HG02884 (cell line): ENCODE results near the gene SERPINB7.
A peak's percentile ranks its signal among the peaks of the same experiment; 100 is the strongest.

ENCODE experiments used
- ATAC-seq: cut with Tn5 transposase; IDR thresholded peaks from one replicate; pipeline ENCODE4 v1.9.1; 2021; ENCODE audit warnings: mild to moderate bottlenecking, moderate library complexity; ENCODE audit not compliant: unreplicated experiment

The SERPINB7 gene

GRCh38 chr18:63784787-63785452 is 9.7 kb downstream of the SERPINB7 start:
- ATAC-seq = no peak

DNA sequence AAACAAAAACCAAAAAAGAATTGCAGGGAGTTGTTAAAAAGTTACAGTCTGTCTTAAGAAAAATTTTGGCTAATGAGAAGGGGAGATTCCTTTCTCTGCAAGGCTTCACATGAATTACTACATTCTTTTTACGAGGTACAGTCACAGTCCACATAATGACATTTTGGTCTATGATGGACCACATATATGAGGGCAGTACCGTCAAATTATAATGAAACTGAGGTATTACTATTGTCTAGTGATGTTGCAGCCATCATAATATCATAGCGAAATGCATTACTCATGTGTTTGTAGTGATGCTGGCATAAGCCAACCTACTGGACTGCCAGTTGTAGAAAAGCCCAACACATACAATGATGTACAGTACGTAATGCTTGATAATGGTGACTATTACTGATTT is 12.5 kb downstream of the SERPINB7 start:
- no peak for ATAC-seq

DNA sequence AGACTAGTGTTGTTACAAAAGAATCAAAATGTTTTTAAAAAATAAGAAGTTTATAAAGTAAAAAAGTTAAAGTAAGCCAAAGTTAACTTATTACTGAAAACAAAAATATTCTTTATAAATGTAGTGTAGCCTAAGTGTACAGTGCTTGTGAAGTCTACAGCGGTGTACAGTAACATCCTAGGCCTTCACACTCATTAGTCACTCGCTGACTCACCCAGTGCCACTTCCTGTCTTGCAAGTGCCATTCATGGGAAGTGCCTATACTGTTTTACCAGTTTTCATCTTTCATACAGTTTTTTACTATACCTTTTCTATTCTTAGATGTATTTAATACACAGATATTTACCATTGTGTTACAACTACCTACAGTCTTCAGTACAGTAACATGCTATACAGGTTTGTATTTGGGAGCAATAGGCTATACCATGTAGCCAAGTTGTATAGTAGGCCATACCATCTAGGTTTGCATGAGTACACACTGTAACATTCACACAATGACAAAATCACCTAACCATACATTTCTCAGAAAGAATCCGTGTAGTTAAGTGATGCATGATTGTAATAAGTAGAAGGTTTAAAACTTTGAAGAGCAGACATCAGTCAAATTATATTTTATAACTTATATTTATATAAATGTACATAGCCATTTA is 13.4 kb downstream of the SERPINB7 start:
- no peak for ATAC-seq

GRCh38 chr18:63789327-63789726 is 14.1 kb downstream of the SERPINB7 start:
- no peak for ATAC-seq

DNA sequence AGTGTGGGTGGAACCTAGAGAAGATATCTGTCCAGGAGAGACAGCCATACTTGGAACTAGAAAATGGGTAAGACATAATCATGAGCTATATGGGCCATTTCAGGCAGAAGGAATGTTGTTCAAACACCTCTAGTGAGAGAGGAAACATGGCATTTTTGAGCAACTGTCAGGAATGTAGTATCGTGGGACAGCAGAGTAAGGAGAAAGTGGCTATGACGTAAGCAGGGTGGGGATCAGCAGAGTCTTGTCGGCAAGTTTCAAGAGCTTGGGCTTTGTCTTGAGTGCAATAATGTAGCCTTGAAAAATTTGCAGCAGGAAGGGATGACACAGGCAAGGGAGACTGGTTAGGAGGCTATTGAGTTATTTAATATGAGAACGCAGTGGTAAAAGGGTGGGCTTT is 20.4 kb downstream of the SERPINB7 start:
- ATAC-seq = no peak

DNA sequence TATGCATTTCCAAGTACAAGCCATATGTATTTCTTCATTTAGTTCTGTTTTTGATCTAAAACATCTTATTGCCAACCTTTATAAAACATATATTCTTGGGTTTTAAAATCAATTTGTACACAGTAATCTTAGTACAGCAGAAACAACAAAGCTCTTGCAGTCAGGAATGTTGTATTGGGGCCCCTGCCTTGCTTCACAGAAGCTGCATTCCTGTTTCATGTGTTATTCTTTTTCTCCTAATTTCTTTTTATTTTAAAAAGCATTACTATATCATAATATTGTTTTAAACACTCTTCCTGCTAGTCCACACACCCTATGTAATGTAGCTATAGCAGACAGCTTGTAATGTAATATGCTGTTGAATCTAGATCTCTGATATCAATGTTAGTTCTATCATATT is 24.0 kb downstream of the SERPINB7 start:
- no peak for ATAC-seq

DNA sequence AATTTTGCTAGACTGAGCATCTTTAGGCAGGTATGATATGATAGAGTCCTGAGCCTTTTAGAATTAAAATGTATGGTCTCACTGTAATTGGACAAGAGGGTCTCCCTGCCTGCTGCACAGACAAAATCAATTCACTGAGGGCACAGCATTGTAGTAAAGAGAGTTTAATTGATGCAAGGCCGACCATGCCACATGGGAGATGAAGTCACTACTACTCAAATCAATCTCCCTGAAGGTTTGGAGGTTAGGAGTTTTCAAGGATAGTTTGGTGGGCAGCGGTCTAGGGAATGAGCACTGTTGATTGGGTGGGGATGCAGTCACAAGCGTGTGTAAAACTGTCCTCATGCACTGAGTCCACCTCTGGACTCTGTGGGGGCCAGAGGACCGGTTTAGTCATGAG is 26.1 kb downstream of the SERPINB7 start:
- ATAC-seq = no peak

DNA sequence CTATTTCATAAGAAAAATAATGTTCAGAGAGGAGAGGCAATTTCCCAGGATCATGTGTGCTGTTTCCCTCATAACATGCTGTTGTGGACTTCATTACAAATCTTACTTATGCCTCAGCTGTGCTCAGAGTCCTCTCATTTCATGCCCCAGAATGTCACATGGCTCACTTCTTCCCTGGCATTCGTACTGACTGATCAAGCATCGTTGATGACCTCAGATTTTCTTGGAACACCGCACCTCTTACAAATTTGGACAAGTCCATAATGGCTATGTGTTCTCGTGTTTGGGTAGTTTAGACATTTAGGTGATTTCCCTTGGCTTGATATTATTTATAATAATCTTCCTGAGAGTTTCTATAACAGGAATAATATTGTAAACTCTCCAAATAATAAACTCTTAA is 32.9 kb downstream of the SERPINB7 start:
- ATAC-seq = no peak

DNA sequence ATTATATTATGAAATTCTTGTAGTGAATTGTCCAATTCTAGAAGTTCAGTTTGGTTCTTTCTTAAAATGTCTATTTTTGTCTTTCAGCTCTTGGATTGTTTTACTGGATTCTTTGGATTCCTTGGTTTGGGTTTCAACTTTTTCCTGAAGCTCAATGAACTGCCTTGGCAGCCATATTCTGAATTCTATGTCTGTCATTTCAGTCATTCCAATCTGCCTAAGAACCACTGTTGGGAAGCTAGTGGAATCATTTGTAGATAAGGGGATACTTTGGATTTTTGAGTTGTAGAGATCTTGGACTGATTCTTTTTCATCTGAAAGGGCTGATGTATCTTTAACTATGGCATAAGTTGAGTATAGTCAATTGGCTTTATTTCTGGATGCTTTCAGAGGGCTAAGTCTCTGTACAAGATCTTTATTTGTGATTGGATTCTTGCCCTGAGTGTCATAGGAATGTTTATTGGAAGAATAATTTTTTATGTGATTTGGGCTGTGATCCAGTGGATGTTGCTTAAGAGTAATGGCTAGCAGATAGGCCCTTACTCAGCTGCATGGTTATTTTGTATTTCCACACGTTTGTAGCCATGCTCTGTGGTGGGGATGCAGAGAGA is 42.3 kb downstream of the SERPINB7 start:
- ATAC-seq = no peak

- ATAC-seq = no peak
Measured at GRCh38 chr18:63818212-63818611, 43.0 kb downstream of the SERPINB7 start.

DNA sequence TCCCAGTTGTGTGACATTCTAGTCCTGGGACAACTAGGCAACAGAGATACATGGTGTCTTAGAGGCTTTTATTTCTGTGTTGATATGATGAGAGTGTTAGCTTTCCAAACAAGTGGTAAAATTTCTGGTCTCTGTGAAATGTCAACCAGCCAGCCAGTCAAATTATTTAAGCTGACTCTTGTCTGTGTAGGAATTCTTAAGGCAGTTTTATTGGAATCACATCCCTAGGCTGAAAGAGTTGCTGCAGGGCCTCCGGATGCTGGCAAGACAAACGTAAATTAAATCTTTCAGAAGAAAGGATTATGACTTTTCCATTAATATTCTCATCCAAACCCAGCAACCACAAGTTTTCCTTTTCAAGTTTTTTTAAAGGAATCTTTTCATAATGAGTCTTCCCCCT is 44.6 kb downstream of the SERPINB7 start:
- no peak for ATAC-seq

GRCh38 chr18:63820694-63821093 is 45.5 kb downstream of the SERPINB7 start:
- ATAC-seq = no peak

- ATAC-seq = no peak
Measured at GRCh38 chr18:63823516-63824219, 48.5 kb downstream of the SERPINB7 start.

- ATAC-seq = no peak
Measured at GRCh38 chr18:63824220-63824525, 49.0 kb downstream of the SERPINB7 start.

- no peak for ATAC-seq
Measured at GRCh38 chr18:63828120-63828519, 52.9 kb downstream of the SERPINB7 start.

- ATAC-seq = no peak
Measured at GRCh38 chr18:63828656-63829055, 53.4 kb downstream of the SERPINB7 start.

DNA sequence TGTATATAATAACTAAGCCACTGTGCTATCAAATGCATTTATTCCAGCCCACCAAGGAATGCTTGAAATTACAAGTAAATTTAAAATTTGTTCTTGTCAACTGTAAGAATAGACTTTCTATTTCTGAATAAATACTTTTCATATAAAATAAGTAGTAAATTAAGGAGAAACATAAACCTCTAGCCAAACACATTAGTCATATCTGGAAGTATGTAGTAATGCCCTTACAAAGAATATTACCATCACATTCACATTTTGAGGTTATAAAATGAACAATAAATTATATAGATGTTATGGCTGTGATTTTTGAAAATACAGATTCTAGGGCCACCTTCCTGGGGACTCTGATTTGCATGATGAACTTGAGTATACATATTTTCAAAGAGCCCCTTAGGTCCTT is 54.7 kb downstream of the SERPINB7 start:
- ATAC-seq = no peak

- ATAC-seq = peak; percentile 82
Measured at GRCh38 chr18:63831080-63831788, 56.0 kb downstream of the SERPINB7 start.

- ATAC-seq = peak; percentile 71
Measured at GRCh38 chr18:63832470-63832869, 57.3 kb downstream of the SERPINB7 start.

GRCh38 chr18:63834471-63835113 is 59.4 kb downstream of the SERPINB7 start:
- ATAC-seq = no peak

DNA sequence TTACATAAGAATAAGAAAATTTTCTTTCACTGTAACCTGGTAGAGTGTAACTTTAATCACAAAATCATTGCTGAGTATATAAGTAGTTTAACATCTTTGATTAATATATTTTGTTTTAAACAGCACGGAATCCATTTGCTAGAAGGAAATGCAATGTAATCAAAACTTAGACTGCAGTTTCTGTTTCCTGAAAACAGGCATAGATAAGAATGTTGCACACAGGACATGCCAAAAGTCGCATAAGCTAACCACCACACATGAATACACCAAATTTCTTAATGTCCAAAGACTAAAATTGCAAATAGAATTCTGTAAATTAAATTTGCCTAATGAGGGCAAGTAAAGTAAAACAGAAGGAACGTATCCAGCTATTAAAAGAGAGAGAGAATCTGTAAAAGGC is 61.2 kb downstream of the SERPINB7 start:
- no peak for ATAC-seq
